IMR-90 (cell line): ENCODE measurements around the gene OR4D11.

ENCODE experiments used
- CTCF ChIP-seq: conservative IDR thresholded peaks from 2 replicates; pipeline ENCODE4 v1.5.1; 2012; ENCODE audit warnings: mild to moderate bottlenecking, low read depth, low read length, improper control_type of control experiment
- POLR2A ChIP-seq: IDR thresholded peaks from 2 replicates; pipeline ENCODE4 v1.6.1; 2012; ENCODE audit warnings: mild to moderate bottlenecking, low read depth, low read length
- TF ChIP-seq, protein P1 (sequence below): fragments of 150-350 bp; IDR thresholded peaks from 2 replicates; pipeline ENCODE4 v1.6.1; 2017; ENCODE audit warnings: mild to moderate bottlenecking, antibody characterized with exemption, low read length, low read depth

DNA sequence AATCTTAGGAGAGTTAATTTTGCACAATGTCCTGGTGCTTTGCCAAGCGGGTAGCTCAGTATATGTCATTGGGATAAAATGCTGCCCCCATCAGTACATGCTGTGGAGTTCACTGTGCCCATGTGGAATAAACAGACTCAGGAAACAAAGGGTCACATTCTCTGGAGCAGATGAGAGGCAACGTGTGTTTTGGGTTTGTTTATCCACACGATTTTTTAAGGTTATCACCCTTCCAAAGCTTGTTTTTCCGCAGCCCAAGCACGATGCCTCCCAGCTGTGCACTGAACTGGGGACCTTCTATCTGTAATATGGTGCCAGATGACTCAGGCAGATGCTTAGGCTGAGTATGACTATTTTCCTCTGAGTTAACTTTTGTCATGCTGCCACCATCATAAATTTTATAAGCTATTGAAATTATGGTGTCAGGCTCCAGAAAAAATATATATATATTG lies 40.2 kb upstream of the OR4D11 start:
- no peak for TF ChIP-seq CTCF
- TF ChIP-seq POLR2A: no peak
- TF ChIP-seq, protein P1, sequence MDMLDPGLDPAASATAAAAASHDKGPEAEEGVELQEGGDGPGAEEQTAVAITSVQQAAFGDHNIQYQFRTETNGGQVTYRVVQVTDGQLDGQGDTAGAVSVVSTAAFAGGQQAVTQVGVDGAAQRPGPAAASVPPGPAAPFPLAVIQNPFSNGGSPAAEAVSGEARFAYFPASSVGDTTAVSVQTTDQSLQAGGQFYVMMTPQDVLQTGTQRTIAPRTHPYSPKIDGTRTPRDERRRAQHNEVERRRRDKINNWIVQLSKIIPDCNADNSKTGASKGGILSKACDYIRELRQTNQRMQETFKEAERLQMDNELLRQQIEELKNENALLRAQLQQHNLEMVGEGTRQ: no peak
